Measurements from ENCODE around the gene PSMG1. TPM values are rescaled to one million over a fixed set of nuclear protein-coding genes. Genes with fewer than 3 reads are reported as not detected.

The PSMG1 gene
- total and polyA plus RNA-seq, 2 of the 8 experiments (the other 6 are each of a cell fraction or from before 2014, with no cell fraction given): 50.7 to 93.7 TPM

GRCh38 chr21:39134288-39134810, 48.9 kb downstream of the PSMG1 start:
- Histone ChIP-seq H2AK5ac (ENCODE audit: low read depth, low read length) (peak overlapping the region; percentile 90), H3K4ac (replicated peaks; ENCODE audit: insufficient read length, low read depth, low read length) (peak overlapping the region; percentile 19), H3K79me2 (ENCODE audit: control insufficient read depth in 1 of 2, insufficient read depth in 2 of 2, low read length in 2 of 2) (no peaks in the 10 kb centered on the region), H4K5ac (ENCODE audit: insufficient read length, low read depth, low read length) (no peak overlapping the region), H3K36me3 (ENCODE audit: control insufficient read depth in 2 of 4, insufficient read depth in 4 of 4, low read length in 3 of 4) (no peaks in the 10 kb centered on the region), H4K91ac (replicated peaks; ENCODE audit: insufficient read length, low read length) (peak overlapping the region; percentile 79), H3K9ac (replicated peaks in 1 of 4; ENCODE audit: extremely low read depth in 1 of 4, low read depth in 3 of 4, low read length in 3 of 4) (0 out of 7 replicates have a peak overlapping the region, but pooled peaks of 1 of the 4 experiments have one; percentile 29), H3K4me1 (replicated peaks in 1 of 4; ENCODE audit: control insufficient read depth in 3 of 4, insufficient read depth in 4 of 4, low read length in 3 of 4) (peaks cover 0 to 12% (median 7%) of the 10 kb centered on the region in 4 experiments; a peak in 6 of 7 replicates), H3K4me2 (ENCODE audit: insufficient read depth in 1 of 2, low read depth in 2 of 2, low read length in 2 of 2) (no peak overlapping the region), H3K23me2 (ENCODE audit: low read depth, low read length) (peaks cover 5% of the 10 kb centered on the region; the same call in 1 of the 2 replicates), H4K8ac (ENCODE audit: extremely low read depth, insufficient read depth, low read length) (no peak overlapping the region), H2BK20ac (ENCODE audit: low read length) (0 out of 2 replicates have a peak overlapping the region, but pooled peaks have one; percentile 26), H3K23ac (ENCODE audit: insufficient read length) (no peak overlapping the region), H3K27ac (ENCODE audit: low read depth, low read length) (no peak overlapping the region), H4K20me1 (replicated peaks in 1 of 2; ENCODE audit: control insufficient read depth in 1 of 2, insufficient read depth in 2 of 2, low read length in 2 of 2) (peaks cover 0 to 4% of the 10 kb centered on the region in 2 experiments), H3K27me3 (replicated peaks in 1 of 4; ENCODE audit: control insufficient read depth in 3 of 4, extremely low read depth in 1 of 4, insufficient read depth in 3 of 4, low read length in 3 of 4) (no peaks in the 10 kb centered on the region), H2BK12ac (ENCODE audit: low read depth, low read length) (no peak overlapping the region), H2BK5ac (ENCODE audit: low read depth, low read length) (peak overlapping the region; percentile 45; the same call in 1 of the 2 replicates), H3K18ac (ENCODE audit: extremely low read depth, low read length) (no peak overlapping the region; the same call in 1 of the 2 replicates), H2AFZ (ENCODE audit: low read length) (no peak overlapping the region), H3K79me1 (ENCODE audit: low read depth, low read length) (no peaks in the 10 kb centered on the region), H2BK15ac (ENCODE audit: low read length) (peak overlapping the region; percentile 7; the same call in 1 of the 2 replicates), H2BK120ac (replicated peaks; ENCODE audit: low read depth, low read length) (no peak overlapping the region), H3K14ac (ENCODE audit: insufficient read length) (no peak overlapping the region), H3K9me3 (ENCODE audit: insufficient read depth in 2 of 2, low read depth in 1 of 2, low read length in 1 of 2) (peaks cover 0 to 6% of the 10 kb centered on the region in 2 experiments; a peak in 2 of 4 replicates), H3K4me3 (ENCODE audit: extremely low read depth in 1 of 4, insufficient read depth in 2 of 4, low read depth in 3 of 4, low read length in 4 of 4) (no peak overlapping the region), H3K56ac (replicated peaks; ENCODE audit: insufficient read length, low read depth, low read length) (peak overlapping the region; percentile 11)
- WGBS, 2 experiments (ENCODE audit: extremely low coverage in 1 of 2, insufficient coverage in 1 of 2, insufficient read length in 1 of 2, insufficient replicate concordance in 2 of 2, low coverage in 1 of 2, low lambda C conversion rate in 2 of 2, missing lambda C conversion rate in 1 of 2): 93 to 100% methylated on average over 7 to 15 of the region's 15 CpGs
- CTCF ChIA-PET (ENCODE audit: partially characterized antibody): interaction anchor here (0.8 to 2.6 kb wide), 8 partner anchors 8 to 50 kb away, joined by 3 to 14 read pairs (median 4); no protein-coding TSS in a partner anchor
- FAIRE-seq (no peak), DNase-seq (ENCODE audit: low read depth in 1 of 2, low spot score in 2 of 2) (peak in 1 of 2 experiments; percentile 11)
- POLR2A ChIA-PET (ENCODE audit: partially characterized antibody): no interaction called here
- TF ChIP-seq KDM1A (IDR thresholded peaks at IDR 0.05; ENCODE audit: borderline replicate concordance, low read length): no peak
- TF ChIP-seq POLR2AphosphoS5 (IDR thresholded peaks at IDR 0.05; ENCODE audit: low read depth, low read length): no peak
- no peak for TF ChIP-seq HDAC2 (IDR thresholded peaks at IDR 0.05; ENCODE audit: borderline replicate concordance in 1 of 2, low read depth in 2 of 2, low read length in 2 of 2)
- no peak for TF ChIP-seq HDAC6 (IDR thresholded peaks at IDR 0.05; ENCODE audit: low read depth, low read length)

Measured in H1 (cell line).